Endothelial cell of umbilical vein (primary cell): ENCODE results near the gene HSD17B11.
"Not testable (repeated sequence)": the region's sequence is repeated elsewhere in the genome, so short reads cannot be mapped to it uniquely, and the experiment has no call there.

ENCODE experiments used
- CTCF ChIP-seq, 2 donors: IDR thresholded peaks; 1 replicate in 1 of 2; 2 replicates in 1 of 2; pipeline ENCODE4 v1.5.1; 2011; ENCODE audit warnings: low read length in 2 of 2, mild to moderate bottlenecking in 2 of 2, moderate library complexity in 2 of 2, control low read depth in 1 of 2, inconsistent platforms in 1 of 2, low read depth in 1 of 2; ENCODE audit not compliant: insufficient read depth in 1 of 2; ENCODE audit errors: extremely low read depth in 1 of 2
- JUN ChIP-seq: IDR thresholded peaks from 2 replicates; pipeline ENCODE4 v1.6.1; 2011; ENCODE audit warnings: borderline replicate concordance, low read depth; ENCODE audit not compliant: insufficient read length, insufficient read depth
- POLR2A ChIP-seq: IDR thresholded peaks from 2 replicates; pipeline ENCODE4 v1.6.1; 2012; ENCODE audit warnings: low read depth, mild to moderate bottlenecking, control low read depth, low read length

GRCh38 chr4:87418410-87418809, 27.4 kb upstream of the HSD17B11 start:
- not testable (repeated sequence) for TF ChIP-seq POLR2A; CTCF (IDR thresholded peaks at IDR 0.05; ENCODE audit: extremely low read depth in 1 of 2, insufficient read depth in 1 of 2, low read depth in 1 of 2, low read length in 2 of 2); JUN
